Measurements from ENCODE around the gene RNF44.

- TF ChIP-seq CTCF (IDR thresholded peaks at IDR 0.05) (no peak), POLR2A (IDR thresholded peaks at IDR 0.05) (no peak)
Observed at GRCh38 chr5:176489077-176489476, 48.1 kb downstream of the RNF44 start.
